Gastroesophageal sphincter (tissue), 4 donors: Measurements from ENCODE around the gene MAS1L. TPM values are rescaled to one million over a fixed set of nuclear protein-coding genes. Genes with fewer than 3 reads are reported as not detected.

Experiments used
- ATAC-seq: fragments of 150-250 bp; one replicate; pipeline ENCODE4 v1.9.1; 2016; ENCODE audit warnings: mild to moderate bottlenecking, moderate library complexity
- H3K27ac ChIP-seq, 4 donors: fragments of 200-600 bp; sonication (generic) in 3 of 4; 1 replicate in 3 of 4; 2 replicates in 1 of 4; pipeline ENCODE4 v1.5.1; 2016 to 2019
- H3K27me3 ChIP-seq: fragments of 200-600 bp; sonication (generic); one replicate; pipeline ENCODE4 v1.5.1; 2019
- H3K36me3 ChIP-seq, 2 donors: fragments of 200-600 bp; sonication (generic); one replicate each; pipeline ENCODE4 v1.5.1; 2019; ENCODE audit warnings: control low read depth in 1 of 2
- H3K4me1 ChIP-seq, 3 donors: fragments of 200-600 bp; sonication (generic); 1 replicate in 2 of 3; 2 replicates in 1 of 3; pipeline ENCODE4 v1.5.1; 2016 to 2019; ENCODE audit warnings: control low read depth in 2 of 3
- H3K4me3 ChIP-seq, 2 donors: fragments of 200-600 bp; sonication (generic); one replicate each; pipeline ENCODE4 v1.5.1; 2019; ENCODE audit warnings: mild to moderate bottlenecking in 1 of 2, moderate library complexity in 1 of 2
- H3K9me3 ChIP-seq, 3 donors: fragments of 200-600 bp; sonication (generic); one replicate each; pipeline ENCODE4 v1.5.1; 2017 to 2019; ENCODE audit warnings: control low read depth in 2 of 3
- CTCF ChIP-seq, 4 experiments: fragments of 200-600 bp in 2 of 4; fragments of 450-650 bp in 2 of 4; sonication (generic) in 1 of 4; IDR thresholded peaks; one replicate each; pipeline ENCODE4 v1.5.1; 2017 to 2019; ENCODE audit warnings: antibody characterized with exemption in 4 of 4, mild to moderate bottlenecking in 2 of 4, moderate library complexity in 2 of 4
- EP300 ChIP-seq: sonication (generic); formaldehyde crosslinking; IDR thresholded peaks from one replicate; pipeline ENCODE4 v1.6.1; 2017; ENCODE audit warnings: antibody characterized with exemption, mild to moderate bottlenecking
- POLR2A ChIP-seq, 2 donors: fragments of 450-650 bp; IDR thresholded peaks; one replicate each; pipeline ENCODE4 v1.6.1; 2017; ENCODE audit warnings: antibody characterized with exemption in 2 of 2, mild to moderate bottlenecking in 2 of 2, moderate library complexity in 1 of 2
- POLR2AphosphoS5 ChIP-seq: sonication (generic); formaldehyde crosslinking; IDR thresholded peaks from one replicate; pipeline ENCODE4 v1.6.1; 2017; ENCODE audit warnings: antibody characterized with exemption
- WGBS, 2 donors: methylation state at CpG; one replicate each; pipeline ENCODE4 v1.1.5; 2018; ENCODE audit warnings: low coverage in 1 of 2; 5-methylcytosine and 5-hydroxymethylcytosine counted together
- total RNA-seq, 4 donors: library from RNA; depleted of rRNA; stranded (reverse); fragments of >200 nt; gene quantifications; one replicate each; pipeline ENCODE4 v1.1.0, GENCODE V29; 2016

MAS1L gene
- total RNA-seq, 4 donors from 2014 or later: not detected

GRCh38 chr6:29490055-29490454 lies 2.3 kb upstream of the MAS1L start:
- no peak for ATAC-seq
- Histone ChIP-seq H3K9me3 (no peaks in the 10 kb centered on the region), H3K27ac (no peak overlapping the region), H3K4me3 (no peak overlapping the region), H3K36me3 (no peaks in the 10 kb centered on the region), H3K27me3 (peaks cover 3% of the 10 kb centered on the region), H3K4me1 (no peaks in the 10 kb centered on the region)
- WGBS, 2 donors: 85 to 93% methylated on average over 3 of the region's 3 CpGs
- TF ChIP-seq POLR2A (IDR thresholded peaks at IDR 0.05) (no peak), CTCF (IDR thresholded peaks at IDR 0.05) (no peak), POLR2AphosphoS5 (no peak), EP300 (no peak)

DNA sequence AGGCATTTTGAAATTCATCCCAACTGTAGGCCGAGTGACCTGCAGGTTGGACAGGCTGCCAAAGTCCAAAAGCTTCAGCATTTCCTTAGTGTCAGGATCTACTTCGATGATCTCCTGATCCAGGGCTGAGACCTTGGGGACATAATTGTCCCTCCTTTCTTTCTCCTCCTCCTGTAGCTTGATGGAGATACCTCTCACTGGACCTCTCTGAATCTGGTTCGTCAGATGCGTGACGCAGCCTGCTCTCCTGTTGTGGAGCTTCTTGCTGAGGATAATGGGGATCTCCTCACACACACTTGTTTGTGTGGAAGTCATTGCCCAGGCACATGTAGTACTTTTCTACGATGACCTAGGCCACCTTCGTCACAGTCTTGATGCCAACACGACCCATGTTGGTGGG lies 1.5 kb upstream of the MAS1L start:
- H3K27ac ChIP-seq: no peak overlapping the region
- 91 to 94% methylated on average over 6 to 8 of the region's 8 CpGs for WGBS, 2 donors
- ATAC-seq: no peak

DNA sequence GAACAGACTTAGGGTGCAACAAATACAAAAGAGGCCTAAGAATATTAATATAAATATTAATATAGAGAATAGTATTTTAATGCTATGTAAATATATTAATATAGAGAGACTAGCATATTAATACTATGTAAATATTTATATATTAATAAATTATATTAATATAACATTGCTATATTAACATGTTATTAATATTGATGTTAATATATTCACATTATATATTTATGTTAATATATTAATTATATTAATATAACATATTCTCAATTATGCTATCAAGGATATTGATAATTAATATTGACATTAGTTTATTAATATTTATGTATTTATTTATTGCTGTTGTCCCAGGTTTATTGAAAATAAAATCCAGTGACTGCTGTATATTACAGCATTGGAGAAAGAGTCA lies 1.1 kb upstream of the MAS1L start:
- ATAC-seq: no peak
- Histone ChIP-seq H3K27me3 (no peaks in the 10 kb centered on the region), H3K36me3 (no peaks in the 10 kb centered on the region), H3K9me3 (no peaks in the 10 kb centered on the region), H3K4me3 (no peak overlapping the region), H3K27ac (no peak overlapping the region), H3K4me1 (no peaks in the 10 kb centered on the region)
- TF ChIP-seq EP300: no peak
- no peak for TF ChIP-seq POLR2AphosphoS5
- no peak for TF ChIP-seq POLR2A (IDR thresholded peaks at IDR 0.05)
- TF ChIP-seq CTCF (IDR thresholded peaks at IDR 0.05): no peak

More for the DNA sequence above, 1.5 kb upstream of the MAS1L start:
- Histone ChIP-seq H3K4me1 (no peaks in the 10 kb centered on the region), H3K9me3 (no peaks in the 10 kb centered on the region), H3K4me3 (no peak overlapping the region), H3K36me3 (no peaks in the 10 kb centered on the region), H3K27me3 (peaks cover 3% of the 10 kb centered on the region)
- TF ChIP-seq POLR2AphosphoS5: no peak
- TF ChIP-seq CTCF (IDR thresholded peaks at IDR 0.05): no peak
- no peak for TF ChIP-seq EP300
- TF ChIP-seq POLR2A (IDR thresholded peaks at IDR 0.05): no peak

DNA sequence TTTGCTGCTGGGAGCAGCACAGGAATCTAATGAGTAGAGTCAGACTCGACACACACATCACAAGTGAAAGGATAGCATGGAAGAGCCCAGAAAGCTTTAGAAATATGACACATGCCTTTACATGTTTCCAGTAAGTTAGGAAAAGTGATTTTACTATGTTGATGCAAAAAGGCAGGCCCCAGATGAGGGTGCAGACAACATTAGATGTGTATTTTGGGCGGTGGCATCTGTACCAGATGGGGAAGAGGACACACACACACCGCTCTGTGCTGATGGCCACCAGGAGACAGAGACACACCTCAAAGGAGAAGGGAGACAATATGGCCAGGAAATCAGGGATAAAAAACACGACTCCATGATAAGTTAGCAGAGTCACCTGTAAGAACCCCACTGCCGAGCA lies 625 bp downstream of the MAS1L start:
- Histone ChIP-seq H3K27me3 (no peaks in the 10 kb centered on the region), H3K27ac (no peak overlapping the region), H3K36me3 (no peaks in the 10 kb centered on the region), H3K4me3 (no peak overlapping the region), H3K4me1 (no peaks in the 10 kb centered on the region), H3K9me3 (peaks cover 0 to 6% (median 0%) of the 10 kb centered on the region in 3 donors)
- ATAC-seq: no peak
- TF ChIP-seq EP300 (no peak), POLR2AphosphoS5 (no peak), CTCF (IDR thresholded peaks at IDR 0.05) (no peak), POLR2A (IDR thresholded peaks at IDR 0.05) (no peak)
- 80 to 82% methylated on average over 2 to 4 of the region's 5 CpGs for WGBS, 2 donors

DNA sequence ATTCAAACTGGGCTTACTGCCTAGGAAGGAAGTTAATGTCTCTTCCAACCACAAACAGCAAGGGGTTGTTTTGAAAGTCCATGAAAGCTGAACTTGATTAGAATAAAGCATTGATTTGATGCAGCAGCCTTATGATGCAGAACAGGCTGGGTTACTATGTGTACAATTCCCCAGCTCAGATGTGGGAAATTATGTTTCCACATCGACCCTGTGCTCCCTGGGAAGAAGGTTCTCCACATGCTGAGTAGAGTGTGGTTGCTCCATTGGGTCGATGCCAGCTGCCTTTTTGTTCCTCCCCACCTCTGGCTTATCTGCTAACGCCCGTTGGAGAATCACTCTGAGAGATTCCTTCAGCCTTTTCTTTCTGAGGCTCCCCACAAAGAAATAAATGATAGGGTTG lies 1.2 kb downstream of the MAS1L start:
- 70 to 90% methylated on average over 2 of the region's 4 CpGs for WGBS, 2 donors
- Histone ChIP-seq H3K36me3 (no peaks in the 10 kb centered on the region), H3K9me3 (peaks cover 0 to 9% (median 0%) of the 10 kb centered on the region in 3 donors), H3K4me3 (no peak overlapping the region), H3K27me3 (no peaks in the 10 kb centered on the region), H3K4me1 (no peaks in the 10 kb centered on the region), H3K27ac (no peak overlapping the region)
- ATAC-seq: no peak
- no peak for TF ChIP-seq EP300
- no peak for TF ChIP-seq CTCF (IDR thresholded peaks at IDR 0.05)
- TF ChIP-seq POLR2AphosphoS5: no peak
- TF ChIP-seq POLR2A (IDR thresholded peaks at IDR 0.05): no peak
